ENCODE measurements around the gene PARVA. TPM values are rescaled to one million over a fixed set of nuclear protein-coding genes. Genes with fewer than 3 reads are reported as not detected.

Gene PARVA
- total RNA-seq, 1 experiment from 2014 or later = 31.5 TPM

- Histone ChIP-seq H3K4me3 (no peak overlapping the region), H3K27me3 (ENCODE audit: insufficient read depth, low read depth) (no peaks in the 10 kb centered on the region), H2AFZ (no peak overlapping the region), H3K9me3 (ENCODE audit: insufficient read depth, low read depth) (no peaks in the 10 kb centered on the region), H3K9me2 (ENCODE audit: insufficient read depth) (no peaks in the 10 kb centered on the region), H3K79me2 (ENCODE audit: low read depth) (peaks cover 7% of the 10 kb centered on the region; the same call in 1 of the 2 replicates), H4K20me1 (ENCODE audit: insufficient read depth) (no peaks in the 10 kb centered on the region), H3K36me3 (ENCODE audit: low read depth) (no peaks in the 10 kb centered on the region), H3K4me1 (replicated peaks; ENCODE audit: insufficient read depth) (no peaks in the 10 kb centered on the region), H3K4me2 (no peak overlapping the region), H3K27ac (no peak overlapping the region), H3F3A (ENCODE audit: insufficient read depth, low read depth) (no peaks in the 10 kb centered on the region; the same call in 1 of the 2 replicates)
- POLR2A ChIA-PET (ENCODE audit: unreplicated experiment) = no interaction called here
- intact Hi-C loops (cut with micrococcal nuclease; ENCODE audit: unreplicated experiment) = no loop called here
- no peak for DNase-seq
- TF ChIP-seq EZH2 (IDR thresholded peaks at IDR 0.05; ENCODE audit: low read depth) = no peak
- no peak for TF ChIP-seq CTCF (conservative IDR thresholded peaks at IDR 0.05)
- BruUV-seq (replicated peaks) = no TSS peak
- CTCF ChIA-PET = no interaction called here
Measured at GRCh38 chr11:12382451-12382850, 5.1 kb downstream of the PARVA start.

- Histone ChIP-seq H3K4me2 (no peak overlapping the region), H4K20me1 (ENCODE audit: insufficient read depth) (no peaks in the 10 kb centered on the region), H3K79me2 (ENCODE audit: low read depth) (no peaks in the 10 kb centered on the region; the same call in 1 of the 2 replicates), H3K27me3 (ENCODE audit: insufficient read depth, low read depth) (no peaks in the 10 kb centered on the region), H3K4me3 (no peak overlapping the region), H3F3A (ENCODE audit: insufficient read depth, low read depth) (no peaks in the 10 kb centered on the region), H3K4me1 (replicated peaks; ENCODE audit: insufficient read depth) (no peaks in the 10 kb centered on the region), H3K36me3 (ENCODE audit: low read depth) (no peaks in the 10 kb centered on the region), H3K9me2 (ENCODE audit: insufficient read depth) (no peaks in the 10 kb centered on the region), H2AFZ (no peak overlapping the region), H3K9me3 (ENCODE audit: insufficient read depth, low read depth) (no peaks in the 10 kb centered on the region), H3K27ac (no peak overlapping the region)
- CTCF ChIA-PET = no interaction called here
- no peak for DNase-seq
- intact Hi-C loops (cut with micrococcal nuclease; ENCODE audit: unreplicated experiment) = no loop called here
- POLR2A ChIA-PET (ENCODE audit: unreplicated experiment) = no interaction called here
- TF ChIP-seq EZH2 (IDR thresholded peaks at IDR 0.05; ENCODE audit: low read depth) (no peak), CTCF (conservative IDR thresholded peaks at IDR 0.05) (no peak)
- no TSS peak for BruUV-seq (replicated peaks)
Measured at GRCh38 chr11:12386309-12386708, 8.9 kb downstream of the PARVA start.

GRCh38 chr11:12386745-12387144, 9.4 kb downstream of the PARVA start:
- Histone ChIP-seq H3K4me3 (no peak overlapping the region), H4K20me1 (ENCODE audit: insufficient read depth) (no peaks in the 10 kb centered on the region), H3F3A (ENCODE audit: insufficient read depth, low read depth) (no peaks in the 10 kb centered on the region), H3K27me3 (ENCODE audit: insufficient read depth, low read depth) (no peaks in the 10 kb centered on the region), H3K9me3 (ENCODE audit: insufficient read depth, low read depth) (no peaks in the 10 kb centered on the region), H2AFZ (no peak overlapping the region), H3K4me1 (replicated peaks; ENCODE audit: insufficient read depth) (no peaks in the 10 kb centered on the region), H3K36me3 (ENCODE audit: low read depth) (no peaks in the 10 kb centered on the region), H3K79me2 (ENCODE audit: low read depth) (no peaks in the 10 kb centered on the region; the same call in 1 of the 2 replicates), H3K9me2 (ENCODE audit: insufficient read depth) (no peaks in the 10 kb centered on the region), H3K4me2 (no peak overlapping the region), H3K27ac (no peak overlapping the region)
- TF ChIP-seq EZH2 (IDR thresholded peaks at IDR 0.05; ENCODE audit: low read depth) (no peak), CTCF (conservative IDR thresholded peaks at IDR 0.05) (no peak)
- ChIA-PET POLR2A (ENCODE audit: unreplicated experiment) (no interaction called here), CTCF (no interaction called here)
- DNase-seq = no peak
- intact Hi-C loops (cut with micrococcal nuclease; ENCODE audit: unreplicated experiment) = no loop called here
- BruUV-seq (replicated peaks) = no TSS peak
